HuH-7 (cell line): Measurements from ENCODE around the gene PLAAT4.
"Not testable (repeated sequence)": the region's sequence is repeated elsewhere in the genome, so short reads cannot be mapped to it uniquely, and the experiment has no call there.

Experiments used
- DNase-seq: peaks from one replicate; pipeline ENCODE4 v3.0.0; 2011; ENCODE audit warnings: low spot score

The PLAAT4 gene

GRCh38 chr11:63572026-63572688, 35.5 kb downstream of the PLAAT4 start:
- no peak for DNase-seq

- DNase-seq = peak; percentile 85
These were observed 37.6 kb downstream of the PLAAT4 start for GRCh38 chr11:63573881-63574855.

DNA sequence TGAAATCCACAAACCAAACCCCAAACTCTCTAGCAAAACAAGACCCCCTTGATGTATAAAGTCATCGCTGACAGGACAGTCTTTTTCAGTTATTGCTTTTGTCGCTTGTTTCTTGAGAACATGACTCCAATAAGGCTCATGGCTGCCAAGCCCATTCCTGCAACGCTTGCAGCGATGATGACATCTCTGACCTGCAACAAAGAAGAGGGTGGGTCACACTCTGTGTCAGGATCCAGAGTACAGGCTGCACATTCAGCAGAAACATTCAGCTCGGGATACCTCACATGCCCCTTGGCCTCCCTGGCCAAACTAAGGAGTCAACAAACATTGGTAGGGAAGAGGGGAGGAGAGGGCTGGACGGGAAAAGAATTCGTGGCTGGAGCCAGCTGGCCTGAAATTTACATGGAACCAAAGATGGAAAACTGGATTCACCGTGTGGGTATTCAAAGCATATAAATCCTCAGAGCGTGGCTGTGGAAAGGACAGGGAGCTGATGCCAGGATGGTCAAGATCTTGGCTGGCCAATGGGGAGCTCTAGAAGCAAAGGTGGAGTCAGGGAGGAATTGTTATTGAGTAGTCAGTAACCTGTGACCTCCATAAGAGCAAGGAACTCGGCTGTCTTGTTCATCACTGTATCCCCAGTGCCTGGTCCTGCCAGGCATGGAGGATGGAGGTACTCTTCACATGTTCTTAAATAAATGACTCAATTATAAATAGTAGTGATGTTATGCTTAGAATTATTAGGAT, 38.4 kb downstream of the PLAAT4 start:
- DNase-seq = peak; percentile 82

DNA sequence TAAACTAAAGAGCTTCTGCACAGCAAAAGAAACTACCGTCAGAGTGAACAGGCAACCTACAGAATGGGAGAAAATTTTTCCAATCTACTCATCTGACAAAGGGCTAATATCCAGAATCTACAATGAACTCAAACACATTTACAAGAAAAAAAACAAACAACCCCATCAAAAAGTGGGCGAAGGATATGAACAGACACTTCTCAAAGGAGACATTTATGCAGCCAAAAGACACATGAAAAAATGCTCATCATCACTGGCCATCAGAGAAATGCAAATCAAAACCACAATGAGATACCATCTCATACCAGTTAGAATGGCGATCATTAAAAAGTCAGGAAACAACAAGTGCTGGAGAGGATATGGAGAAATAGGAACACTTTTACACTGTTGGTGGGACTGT, 42.3 kb downstream of the PLAAT4 start:
- DNase-seq = not testable (repeated sequence)

DNA sequence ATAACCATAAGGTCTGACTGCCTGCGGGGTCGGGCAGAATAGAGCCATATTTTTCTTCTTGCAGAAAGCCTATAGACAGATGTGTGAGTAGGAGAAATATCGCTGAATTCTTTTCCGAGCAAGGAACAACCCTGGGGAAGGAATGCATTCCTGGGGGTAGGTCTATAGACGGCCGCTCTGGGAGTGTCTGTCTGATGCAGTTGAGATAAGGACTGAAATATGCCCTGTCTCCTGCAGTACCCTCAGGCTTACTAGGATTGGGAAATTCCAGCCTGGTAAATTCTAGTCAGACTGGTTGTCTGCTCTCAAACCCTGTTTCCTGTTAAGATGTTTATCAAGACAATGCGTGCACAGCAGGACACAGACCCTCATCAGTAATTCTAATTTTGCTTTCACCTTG, 44.6 kb downstream of the PLAAT4 start:
- not testable (repeated sequence) for DNase-seq

GRCh38 chr11:63583357-63583677, 46.7 kb downstream of the PLAAT4 start:
- no peak for DNase-seq

DNA sequence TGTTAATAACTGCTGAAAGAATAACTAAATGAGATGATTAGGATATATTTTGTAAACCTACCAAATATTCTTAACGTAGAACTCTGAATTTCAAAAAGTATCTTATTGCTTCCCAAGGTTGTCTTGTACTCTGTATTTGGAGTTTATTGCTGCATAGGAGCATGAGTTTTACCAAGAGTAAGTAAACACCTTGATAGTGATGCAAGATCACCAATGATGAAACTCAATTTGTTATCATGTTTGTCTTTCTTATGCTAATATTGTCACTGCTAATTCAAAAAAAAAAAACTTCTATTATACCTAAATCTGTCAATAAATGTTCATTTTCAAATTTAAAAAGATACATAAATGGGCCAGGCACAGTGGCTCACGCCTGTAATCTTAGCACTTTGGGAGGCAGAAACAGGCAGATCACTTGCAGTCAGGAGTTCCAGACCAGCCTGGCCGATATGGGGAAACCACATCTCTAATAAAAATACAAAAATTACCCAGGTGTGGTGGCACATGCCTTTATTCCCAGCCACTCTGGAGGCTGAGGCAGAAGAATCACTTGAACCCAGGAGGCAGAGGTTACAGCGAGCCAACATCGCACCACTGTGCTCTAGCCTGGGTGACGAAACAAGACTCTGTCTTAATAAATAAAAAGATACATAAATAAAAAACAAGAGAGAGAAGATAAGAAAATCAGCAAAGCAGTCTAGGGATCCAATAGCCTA, 50.0 kb downstream of the PLAAT4 start:
- DNase-seq = no peak

GRCh38 chr11:63589000-63589399, 52.4 kb downstream of the PLAAT4 start:
- DNase-seq = no peak

DNA sequence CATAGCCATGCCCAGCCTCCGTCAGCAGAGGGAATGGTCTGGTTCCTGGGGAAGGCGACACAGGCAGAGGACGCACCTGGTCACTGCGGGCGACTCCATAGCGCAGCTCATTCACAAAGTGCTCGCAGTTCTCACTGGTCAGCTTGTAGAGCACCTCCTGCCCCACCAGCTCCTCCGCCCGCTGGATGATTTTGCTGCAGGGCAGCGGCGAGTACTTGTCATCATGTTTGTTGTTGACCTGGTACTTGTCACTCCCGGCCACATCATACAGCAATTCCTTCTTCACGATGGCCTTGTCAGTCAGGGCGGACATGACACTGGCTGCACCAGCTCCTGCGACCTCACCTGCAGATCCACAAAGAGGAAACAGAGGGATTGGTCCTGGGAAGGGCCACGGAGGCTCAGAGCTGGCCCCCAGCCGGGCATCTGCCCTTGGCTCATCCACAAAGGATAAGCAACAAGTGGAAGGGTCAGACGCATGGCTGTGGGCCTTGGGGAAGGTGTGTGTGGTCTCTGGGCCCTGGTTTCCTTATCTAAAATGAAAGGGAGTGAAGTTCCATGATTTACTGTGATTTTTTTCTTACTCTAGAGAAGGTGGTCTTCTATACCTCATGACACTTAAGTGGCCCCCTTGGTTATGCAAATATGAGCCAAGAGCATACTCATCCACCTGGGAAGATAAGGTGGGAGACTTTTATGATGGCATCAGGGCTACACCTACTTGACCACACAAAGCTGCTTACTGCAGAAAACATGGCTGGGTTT, 53.6 kb downstream of the PLAAT4 start:
- no peak for DNase-seq

DNA sequence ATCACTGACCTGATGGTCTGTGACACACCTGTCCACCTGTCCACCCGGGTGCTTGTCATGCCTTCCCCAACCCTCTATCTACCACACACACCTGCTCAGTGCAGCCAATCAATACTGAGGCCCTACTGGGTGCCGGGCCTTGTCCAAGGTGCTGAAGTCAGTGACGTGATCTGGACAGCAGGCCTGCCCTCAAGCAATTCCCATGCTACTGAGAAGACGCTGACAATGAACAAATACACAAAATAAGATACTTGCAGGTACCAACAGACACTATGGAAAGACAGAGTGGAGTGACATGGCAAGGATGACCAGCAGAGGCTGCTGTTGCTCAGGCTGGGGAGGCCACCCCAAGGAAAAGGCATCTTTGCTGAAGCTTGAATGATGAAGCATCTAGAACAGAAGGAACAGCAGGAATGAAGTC, 56.4 kb downstream of the PLAAT4 start:
- DNase-seq = peak; percentile 83

- no peak for DNase-seq
These were observed 58.7 kb downstream of the PLAAT4 start for GRCh38 chr11:63595296-63595695.
